ENCODE data around the gene AGXT. TPM values are rescaled to one million over a fixed set of nuclear protein-coding genes. Genes with fewer than 3 reads are reported as not detected.

AGXT gene
- total RNA-seq, 1 experiment from 2014 or later = 0.34 TPM

GRCh38 chr2:240903191-240904060 lies 34.8 kb downstream of the AGXT start (continued):
- TF ChIP-seq TCF7L2 (IDR thresholded peaks at IDR 0.05; ENCODE audit: borderline replicate concordance, extremely low read depth, insufficient read depth, insufficient read length) (no peak), ATF3 (IDR thresholded peaks at IDR 0.05) (no peak), EZH2 (IDR thresholded peaks at IDR 0.05) (no peak), CBX3 (IDR thresholded peaks at IDR 0.05; ENCODE audit: low read depth) (no peak)

DNA sequence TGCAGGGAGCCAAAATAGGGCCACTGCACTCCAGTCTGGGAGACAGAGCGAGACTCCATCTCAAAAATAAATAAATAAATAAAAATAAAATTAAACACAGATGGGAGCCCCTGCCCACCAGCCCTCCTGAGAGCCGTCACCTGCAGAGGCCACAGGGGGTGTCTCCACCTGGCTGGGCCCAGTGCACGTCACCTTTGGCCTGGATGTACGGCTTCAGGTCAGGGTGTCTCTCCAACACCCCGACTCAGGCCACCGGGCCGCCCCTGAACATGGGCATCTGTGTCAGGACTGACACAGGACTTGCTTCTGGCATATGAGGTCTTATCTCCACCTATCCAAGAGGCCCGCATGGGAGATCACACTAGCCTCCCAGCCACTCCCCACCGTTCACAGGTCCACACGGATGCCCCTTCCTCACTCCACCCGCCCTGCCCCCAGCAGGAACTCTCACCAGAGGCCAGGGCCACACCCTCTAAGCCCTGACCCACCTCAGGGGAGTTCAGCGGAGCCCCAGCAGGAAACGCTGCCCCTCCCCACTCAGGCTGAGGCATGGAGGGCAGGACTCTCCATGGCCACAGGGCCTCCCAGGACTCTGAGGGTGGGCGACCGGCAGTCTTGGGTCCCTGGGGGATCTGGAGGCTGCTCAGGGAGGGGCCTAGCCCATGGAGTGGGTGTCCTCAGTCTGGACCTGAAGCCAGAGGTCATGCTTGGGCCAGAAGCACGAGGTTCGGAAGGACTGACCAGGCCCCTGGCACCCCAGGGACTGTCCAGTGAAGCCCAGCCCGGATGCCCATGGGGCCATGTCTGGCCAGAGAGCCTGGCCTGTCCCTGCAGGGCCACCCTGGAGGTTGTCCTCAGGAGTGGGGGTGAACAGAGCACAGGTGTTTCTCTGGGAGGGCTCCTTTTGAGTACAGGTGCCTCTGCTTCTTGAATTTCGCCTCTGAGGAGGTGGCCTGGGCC lies 35.9 kb downstream of the AGXT start:
- ChIA-PET POLR2A (no interaction called here), CTCF (no interaction called here), RAD21 (ENCODE audit: low non-redundant PET in 1 of 2, low total read pairs in 2 of 2, uncharacterized antibody in 2 of 2, unreplicated experiment in 2 of 2) (no interaction called here)
- H2AFZ ChIP-seq (ENCODE audit: low read depth, low read length, poor library complexity, severe bottlenecking) = no peak overlapping the region
- H3K4me2 ChIP-seq (ENCODE audit: low read length) = no peak overlapping the region
- H3K27ac ChIP-seq (ENCODE audit: low read depth, low read length) = no peak overlapping the region
- H3K9me3 ChIP-seq (ENCODE audit: control insufficient read depth in 1 of 2, insufficient read depth in 1 of 2, low read depth in 1 of 2, low read length in 2 of 2) = no peaks in the 10 kb centered on the region
- H3K9me2 ChIP-seq (ENCODE audit: insufficient read depth) = no peaks in the 10 kb centered on the region
- ATAC-seq = no peak
- H4K20me1 ChIP-seq (ENCODE audit: insufficient read depth) = no peaks in the 10 kb centered on the region
- no peaks in the 10 kb centered on the region for H3K79me2 ChIP-seq (ENCODE audit: insufficient read depth, low read length)
- H3K4me1 ChIP-seq (ENCODE audit: control insufficient read depth in 1 of 2, insufficient read depth in 2 of 2, low read length in 2 of 2) = no peaks in the 10 kb centered on the region
- BruUV-seq (replicated peaks) = no TSS peak
- no peak overlapping the region for H3K4me3 ChIP-seq (replicated peaks in 1 of 2; ENCODE audit: low read depth in 1 of 2, low read length in 2 of 2)
- no peak for DNase-seq (ENCODE audit: low read depth, low spot score)
- H3K36me3 ChIP-seq (ENCODE audit: control insufficient read depth in 1 of 2, insufficient read depth in 2 of 2, low read length in 2 of 2) = no peaks in the 10 kb centered on the region
- H3K27me3 ChIP-seq (ENCODE audit: insufficient read depth, low read length) = peaks cover 11% of the 10 kb centered on the region; the same call in 1 of the 2 replicates
- H3K9ac ChIP-seq (ENCODE audit: low read length) = no peak overlapping the region
- intact Hi-C loops (cut with micrococcal nuclease) = no loop called here
- TF ChIP-seq EGR1 (IDR thresholded peaks at IDR 0.05; ENCODE audit: low read depth) (no peak), EZH2 (IDR thresholded peaks at IDR 0.05) (no peak), EZH2phosphoT487 (IDR thresholded peaks at IDR 0.05; ENCODE audit: borderline replicate concordance) (no peak), ATF3 (IDR thresholded peaks at IDR 0.05) (no peak), ZNF274 (IDR thresholded peaks at IDR 0.05; ENCODE audit: low read depth, low read length) (no peak), RAD21 (IDR thresholded peaks at IDR 0.05; ENCODE audit: low read depth) (no peak), REST (IDR thresholded peaks at IDR 0.05; ENCODE audit: low read depth) (no peak), YY1 (IDR thresholded peaks at IDR 0.05; ENCODE audit: extremely low read depth, insufficient replicate concordance, low read depth, low read length) (no peak), ZFX (IDR thresholded peaks at IDR 0.05) (no peak)
- TF ChIP-seq, protein P1, sequence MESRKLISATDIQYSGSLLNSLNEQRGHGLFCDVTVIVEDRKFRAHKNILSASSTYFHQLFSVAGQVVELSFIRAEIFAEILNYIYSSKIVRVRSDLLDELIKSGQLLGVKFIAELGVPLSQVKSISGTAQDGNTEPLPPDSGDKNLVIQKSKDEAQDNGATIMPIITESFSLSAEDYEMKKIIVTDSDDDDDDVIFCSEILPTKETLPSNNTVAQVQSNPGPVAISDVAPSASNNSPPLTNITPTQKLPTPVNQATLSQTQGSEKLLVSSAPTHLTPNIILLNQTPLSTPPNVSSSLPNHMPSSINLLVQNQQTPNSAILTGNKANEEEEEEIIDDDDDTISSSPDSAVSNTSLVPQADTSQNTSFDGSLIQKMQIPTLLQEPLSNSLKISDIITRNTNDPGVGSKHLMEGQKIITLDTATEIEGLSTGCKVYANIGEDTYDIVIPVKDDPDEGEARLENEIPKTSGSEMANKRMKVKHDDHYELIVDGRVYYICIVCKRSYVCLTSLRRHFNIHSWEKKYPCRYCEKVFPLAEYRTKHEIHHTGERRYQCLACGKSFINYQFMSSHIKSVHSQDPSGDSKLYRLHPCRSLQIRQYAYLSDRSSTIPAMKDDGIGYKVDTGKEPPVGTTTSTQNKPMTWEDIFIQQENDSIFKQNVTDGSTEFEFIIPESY (IDR thresholded peaks at IDR 0.05; ENCODE audit: extremely low read depth, insufficient replicate concordance, low read length) = no peak
